PC-3 (cell line): ENCODE data around the gene PDIA4. TPM values are rescaled to one million over a fixed set of nuclear protein-coding genes. Genes with fewer than 3 reads are reported as not detected.
"Not testable (repeated sequence)": the region's sequence is repeated elsewhere in the genome, so short reads cannot be mapped to it uniquely, and the experiment has no call there.

Experiments used
- ATAC-seq: fragments of 200-7000 bp; cut with Tn5 transposase; 2 replicates; pipeline ENCODE4 v1.9.1; 2020; ENCODE audit warnings: mild to moderate bottlenecking, moderate library complexity
- BruUV-seq: library from RNA; stranded (reverse); fragments of 400-500 nt; replicated peaks from 2 replicates; lab custom pipeline; 2021; lab: Mats Ljungman, UMichigan
- CTCF ChIA-PET: fragments of 300-600 bp; sonication (Branson Sonifier 250); formaldehyde crosslinking; loops from one replicate; lab custom pipeline; 2022; ENCODE audit warnings: antibody characterized with exemption; lab: Charles Lee
- POLR2A ChIA-PET: fragments of 300-600 bp; sonication (Branson Sonifier 250); formaldehyde crosslinking; loops from one replicate; lab custom pipeline; 2022; ENCODE audit warnings: antibody characterized with exemption; ENCODE audit not compliant: unreplicated experiment; lab: Charles Lee
- DNase-seq: peaks from one replicate; pipeline ENCODE4 v3.0.0-alpha.2; 2015
- H2AFZ ChIP-seq: fragments of 300-600 bp; sonication (generic); 2 replicates; pipeline ENCODE4 v1.6.0; 2016; ENCODE audit warnings: antibody characterized with exemption, low read length
- H3F3A ChIP-seq: fragments of 300-600 bp; sonication (generic); one replicate; pipeline ENCODE4 v1.6.0; 2017; ENCODE audit warnings: antibody characterized with exemption, low read length, control low read depth, mild to moderate bottlenecking; ENCODE audit not compliant: unreplicated experiment
- H3K27ac ChIP-seq: fragments of 300-600 bp; sonication (generic); 2 replicates; pipeline ENCODE4 v1.5.1; 2016; ENCODE audit warnings: mild to moderate bottlenecking, low read length
- H3K27me3 ChIP-seq: fragments of 300-600 bp; sonication (generic); 2 replicates; pipeline ENCODE4 v1.6.1; 2016; ENCODE audit warnings: low read length, mixed read lengths
- H3K36me3 ChIP-seq: fragments of 300-600 bp; sonication (generic); 2 replicates; pipeline ENCODE4 v1.6.1; 2016; ENCODE audit warnings: low read depth, mixed run types, low read length, mixed read lengths
- H3K4me1 ChIP-seq: fragments of 300-600 bp; sonication (generic); 2 replicates; pipeline ENCODE4 v1.5.1; 2016; ENCODE audit warnings: low read length; ENCODE audit not compliant: insufficient read depth
- H3K4me2 ChIP-seq: fragments of 300-600 bp; sonication (generic); 2 replicates; pipeline ENCODE4 v1.6.0; 2016; ENCODE audit warnings: low read length
- H3K4me3 ChIP-seq: fragments of 300-600 bp; sonication (generic); 2 replicates; pipeline ENCODE4 v1.5.1; 2016; ENCODE audit warnings: mild to moderate bottlenecking, low read length, mixed read lengths
- H3K79me2 ChIP-seq: fragments of 300-600 bp; sonication (generic); 2 replicates; pipeline ENCODE4 v1.6.1; 2017; ENCODE audit warnings: low read length, mixed read lengths
- H3K9ac ChIP-seq: fragments of 300-600 bp; sonication (generic); 2 replicates; pipeline ENCODE4 v1.6.0; 2016; ENCODE audit warnings: mild to moderate bottlenecking, low read length
- H3K9me2 ChIP-seq: fragments of 300-600 bp; sonication (generic); replicated peaks from 2 replicates; pipeline ENCODE4 v1.6.1; 2016; ENCODE audit warnings: mixed run types, low read length, mixed read lengths
- H3K9me3 ChIP-seq: fragments of 300-600 bp; sonication (generic); 2 replicates; pipeline ENCODE4 v1.6.1; 2016; ENCODE audit warnings: low read length, mixed read lengths
- H4K20me1 ChIP-seq: fragments of 300-600 bp; sonication (generic); 2 replicates; pipeline ENCODE4 v1.6.1; 2016; ENCODE audit warnings: low read length, mixed read lengths
- CTCF ChIP-seq: fragments of 300-600 bp; sonication (generic); conservative IDR thresholded peaks from 2 replicates; pipeline ENCODE4 v1.5.1; 2017; ENCODE audit warnings: antibody characterized with exemption, low read depth, mild to moderate bottlenecking, low read length
- EZH2 ChIP-seq: fragments of 300-600 bp; sonication (generic); IDR thresholded peaks from one replicate; pipeline ENCODE4 v1.6.1; 2017; ENCODE audit warnings: antibody characterized with exemption, mild to moderate bottlenecking, low read length; ENCODE audit not compliant: unreplicated experiment
- EZH2phosphoT487 ChIP-seq: fragments of 300-600 bp; sonication (generic); IDR thresholded peaks from 2 replicates; pipeline ENCODE4 v1.6.1; 2018; ENCODE audit warnings: mild to moderate bottlenecking, antibody characterized with exemption, low read length, borderline replicate concordance
- intact Hi-C: fragments of 100-400 bp; cut with micrococcal nuclease; formaldehyde crosslinking; loops from 2 replicates; pipeline ENCODE4 v1.9.0; 2023
- total RNA-seq: library from RNA; depleted of rRNA; stranded (reverse); fragments of >200 nt; gene quantifications from 2 replicates; pipeline ENCODE4 v1.2.3, GENCODE V29; 2014

PDIA4 gene
- total RNA-seq, 1 experiment from 2014 or later: 249 TPM

- Histone ChIP-seq H4K20me1 (no peaks in the 10 kb centered on the region; the same call in 1 of the 2 replicates), H3K27me3 (no peaks in the 10 kb centered on the region), H3K79me2 (peaks cover 5% of the 10 kb centered on the region), H3K4me2 (no peak overlapping the region), H3K27ac (no peak overlapping the region), H3F3A (no peaks in the 10 kb centered on the region), H3K9me2 (no peaks in the 10 kb centered on the region), H3K4me1 (no peaks in the 10 kb centered on the region), H3K4me3 (no peak overlapping the region), H2AFZ (no peak overlapping the region), H3K36me3 (peaks cover 26% of the 10 kb centered on the region), H3K9ac (no peak overlapping the region), H3K9me3 (no peaks in the 10 kb centered on the region)
- CTCF ChIA-PET: no interaction called here
- DNase-seq (no peak), ATAC-seq (no peak)
- no TSS peak for BruUV-seq
- TF ChIP-seq EZH2phosphoT487 (no peak), CTCF (no peak), EZH2 (no peak)
- POLR2A ChIA-PET: no interaction called here
- intact Hi-C loops: no loop called here
Observed at GRCh38 chr7:149016876-149017275, 11.4 kb downstream of the PDIA4 start.

- Histone ChIP-seq H3K9me2 (no peaks in the 10 kb centered on the region), H4K20me1 (0 out of 2 replicates have a peak, but pooled peaks cover 3% of the 10 kb centered on the region), H3F3A (no peaks in the 10 kb centered on the region), H3K27me3 (no peaks in the 10 kb centered on the region), H2AFZ (no peak overlapping the region), H3K79me2 (no peaks in the 10 kb centered on the region), H3K4me2 (no peak overlapping the region), H3K36me3 (peaks cover 39% of the 10 kb centered on the region), H3K4me1 (no peaks in the 10 kb centered on the region), H3K9ac (no peak overlapping the region), H3K4me3 (no peak overlapping the region), H3K27ac (no peak overlapping the region), H3K9me3 (no peaks in the 10 kb centered on the region)
- TF ChIP-seq EZH2phosphoT487 (no peak), CTCF (no peak), EZH2 (no peak)
- no TSS peak for BruUV-seq
- DNase-seq (no peak), ATAC-seq (no peak)
- POLR2A ChIA-PET: no interaction called here
- intact Hi-C loops: no loop called here
- CTCF ChIA-PET: no interaction called here
Observed at GRCh38 chr7:149014309-149014708, 14.0 kb downstream of the PDIA4 start.

- BruUV-seq: no TSS peak
- H3K4me1 ChIP-seq: no peaks in the 10 kb centered on the region
- 0 out of 2 replicates have a peak, but pooled peaks cover 3% of the 10 kb centered on the region for H4K20me1 ChIP-seq
- no peak for ATAC-seq
- no peak overlapping the region for H3K9ac ChIP-seq
- no peaks in the 10 kb centered on the region for H3K9me3 ChIP-seq
- H3K4me2 ChIP-seq: no peak overlapping the region
- no peak overlapping the region for H3K27ac ChIP-seq
- no peaks in the 10 kb centered on the region for H3K79me2 ChIP-seq
- intact Hi-C loops: no loop called here
- H3F3A ChIP-seq: no peaks in the 10 kb centered on the region
- no peaks in the 10 kb centered on the region for H3K27me3 ChIP-seq
- peaks cover 37% of the 10 kb centered on the region for H3K36me3 ChIP-seq
- no peaks in the 10 kb centered on the region for H3K9me2 ChIP-seq
- ChIA-PET POLR2A (no interaction called here), CTCF (no interaction called here)
- TF ChIP-seq EZH2: no peak
- no peak for TF ChIP-seq CTCF
- TF ChIP-seq EZH2phosphoT487: no peak
- no peak for DNase-seq
- H2AFZ ChIP-seq: no peak overlapping the region
- H3K4me3 ChIP-seq: no peak overlapping the region
Observed at GRCh38 chr7:149013876-149014275, 14.4 kb downstream of the PDIA4 start.

- H3K4me3 ChIP-seq, H3K27ac ChIP-seq, intact Hi-C loops, H4K20me1 ChIP-seq, ATAC-seq, H2AFZ ChIP-seq, H3K27me3 ChIP-seq, H3K9me3 ChIP-seq, CTCF ChIA-PET, POLR2A ChIA-PET, H3K9ac ChIP-seq, H3K79me2 ChIP-seq, H3K4me1 ChIP-seq, DNase-seq, H3K4me2 ChIP-seq, H3K9me2 ChIP-seq, H3F3A ChIP-seq, BruUV-seq: not testable (repeated sequence)
- peaks cover 39% of the 10 kb centered on the region for H3K36me3 ChIP-seq
Observed at GRCh38 chr7:149012730-149013129, 15.6 kb downstream of the PDIA4 start.
